ENCODE measurements around the gene CAPN12. TPM values are rescaled to one million over a fixed set of nuclear protein-coding genes. Genes with fewer than 3 reads are reported as not detected.
"Not testable (repeated sequence)": the region's sequence is repeated elsewhere in the genome, so short reads cannot be mapped to it uniquely, and the experiment has no call there.

CAPN12 gene
- total RNA-seq, 1 donor from 2014 or later, result 1.3 TPM

DNA sequence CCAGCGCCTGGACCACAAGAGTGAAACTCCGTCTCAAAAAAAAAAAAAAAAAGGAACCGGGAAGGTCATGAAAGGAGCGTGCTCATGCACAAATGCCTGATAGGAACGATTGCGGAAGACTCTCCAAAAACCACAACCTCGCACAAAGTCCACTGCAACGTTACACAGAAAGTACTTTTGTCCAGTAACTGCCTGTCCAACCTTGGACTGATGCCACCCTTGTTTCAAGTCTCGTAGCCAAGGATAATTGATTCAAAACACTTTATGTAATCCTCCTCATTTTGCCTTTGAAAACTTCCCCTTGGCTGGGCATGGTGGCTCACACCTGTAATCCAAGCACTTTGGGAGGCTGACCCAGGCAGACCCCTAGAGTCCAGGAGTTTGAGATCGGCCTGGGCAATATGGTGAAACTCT, 15.3 kb upstream of the CAPN12 start:
- DNase-seq (ENCODE audit: low read depth), result no peak

DNA sequence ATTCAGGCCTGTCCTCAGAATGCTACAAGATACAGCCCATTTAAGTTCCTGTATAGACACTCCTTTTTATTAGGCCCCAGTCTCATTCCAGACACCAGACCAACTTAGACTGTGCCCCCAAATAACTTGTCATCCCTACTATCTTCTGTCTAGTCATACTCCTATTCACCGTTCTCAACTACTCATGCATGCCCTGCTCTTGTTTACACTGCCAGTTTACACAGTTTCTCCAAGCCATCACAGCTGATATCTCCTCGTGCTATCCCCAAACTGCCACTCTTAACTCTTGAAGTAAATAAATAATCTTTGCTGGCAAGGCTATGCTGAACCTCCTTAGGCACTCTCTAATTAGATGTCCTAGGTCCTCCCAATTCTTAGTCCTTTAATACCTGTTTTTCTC, 9.9 kb upstream of the CAPN12 start:
- not testable (repeated sequence) for H3K4me3 ChIP-seq (ENCODE audit: low read depth, low read length); H3K27me3 ChIP-seq (ENCODE audit: control insufficient read depth, insufficient read depth, low read length); DNase-seq (ENCODE audit: low read depth); H3K36me3 ChIP-seq (ENCODE audit: control insufficient read depth, insufficient read depth, low read length)

More for the DNA sequence above, 15.3 kb upstream of the CAPN12 start:
- no peaks in the 10 kb centered on the region for H3K27me3 ChIP-seq (ENCODE audit: control insufficient read depth, insufficient read depth, low read length)
- no peaks in the 10 kb centered on the region for H3K36me3 ChIP-seq (ENCODE audit: control insufficient read depth, insufficient read depth, low read length)
- TF ChIP-seq CTCF (IDR thresholded peaks at IDR 0.05; ENCODE audit: insufficient read depth, low read length, poor library complexity, severe bottlenecking), result no peak
- H3K4me3 ChIP-seq (ENCODE audit: low read depth, low read length), result no peak overlapping the region

- not testable (repeated sequence) for H3K36me3 ChIP-seq (ENCODE audit: control insufficient read depth, insufficient read depth, low read length); H3K4me3 ChIP-seq (ENCODE audit: low read depth, low read length); DNase-seq (ENCODE audit: low read depth); H3K27me3 ChIP-seq (ENCODE audit: control insufficient read depth, insufficient read depth, low read length)
Measured at GRCh38 chr19:38753783-38754182, 9.5 kb upstream of the CAPN12 start.

- no peak for TF ChIP-seq CTCF (IDR thresholded peaks at IDR 0.05; ENCODE audit: insufficient read depth, low read length, poor library complexity, severe bottlenecking)
- Histone ChIP-seq H3K27me3 (ENCODE audit: control insufficient read depth, insufficient read depth, low read length) (no peaks in the 10 kb centered on the region), H3K4me3 (ENCODE audit: low read depth, low read length) (no peak overlapping the region), H3K36me3 (ENCODE audit: control insufficient read depth, insufficient read depth, low read length) (no peaks in the 10 kb centered on the region)
- DNase-seq (ENCODE audit: low read depth), result no peak
Measured at GRCh38 chr19:38745316-38745715, 1.0 kb upstream of the CAPN12 start.

GRCh38 chr19:38744874-38745273, 600 bp upstream of the CAPN12 start:
- no peak for TF ChIP-seq CTCF (IDR thresholded peaks at IDR 0.05; ENCODE audit: insufficient read depth, low read length, poor library complexity, severe bottlenecking)
- Histone ChIP-seq H3K4me3 (ENCODE audit: low read depth, low read length) (no peak overlapping the region), H3K27me3 (ENCODE audit: control insufficient read depth, insufficient read depth, low read length) (no peaks in the 10 kb centered on the region), H3K36me3 (ENCODE audit: control insufficient read depth, insufficient read depth, low read length) (no peaks in the 10 kb centered on the region)
- DNase-seq (ENCODE audit: low read depth), result no peak

- no peak for DNase-seq (ENCODE audit: low read depth)
- Histone ChIP-seq H3K4me3 (ENCODE audit: low read depth, low read length) (no peak overlapping the region), H3K36me3 (ENCODE audit: control insufficient read depth, insufficient read depth, low read length) (no peaks in the 10 kb centered on the region), H3K27me3 (ENCODE audit: control insufficient read depth, insufficient read depth, low read length) (no peaks in the 10 kb centered on the region)
- TF ChIP-seq CTCF (IDR thresholded peaks at IDR 0.05; ENCODE audit: insufficient read depth, low read length, poor library complexity, severe bottlenecking), result no peak
Measured at GRCh38 chr19:38743394-38744297, 628 bp downstream of the CAPN12 start.

GRCh38 chr19:38742906-38743305, 1.4 kb downstream of the CAPN12 start:
- Histone ChIP-seq H3K36me3 (ENCODE audit: control insufficient read depth, insufficient read depth, low read length) (no peaks in the 10 kb centered on the region), H3K4me3 (ENCODE audit: low read depth, low read length) (no peak overlapping the region), H3K27me3 (ENCODE audit: control insufficient read depth, insufficient read depth, low read length) (no peaks in the 10 kb centered on the region)
- TF ChIP-seq CTCF (IDR thresholded peaks at IDR 0.05; ENCODE audit: insufficient read depth, low read length, poor library complexity, severe bottlenecking), result no peak
- DNase-seq (ENCODE audit: low read depth), result no peak
